ENCODE results near the gene PPP2R2C.

PPP2R2C gene

DNA sequence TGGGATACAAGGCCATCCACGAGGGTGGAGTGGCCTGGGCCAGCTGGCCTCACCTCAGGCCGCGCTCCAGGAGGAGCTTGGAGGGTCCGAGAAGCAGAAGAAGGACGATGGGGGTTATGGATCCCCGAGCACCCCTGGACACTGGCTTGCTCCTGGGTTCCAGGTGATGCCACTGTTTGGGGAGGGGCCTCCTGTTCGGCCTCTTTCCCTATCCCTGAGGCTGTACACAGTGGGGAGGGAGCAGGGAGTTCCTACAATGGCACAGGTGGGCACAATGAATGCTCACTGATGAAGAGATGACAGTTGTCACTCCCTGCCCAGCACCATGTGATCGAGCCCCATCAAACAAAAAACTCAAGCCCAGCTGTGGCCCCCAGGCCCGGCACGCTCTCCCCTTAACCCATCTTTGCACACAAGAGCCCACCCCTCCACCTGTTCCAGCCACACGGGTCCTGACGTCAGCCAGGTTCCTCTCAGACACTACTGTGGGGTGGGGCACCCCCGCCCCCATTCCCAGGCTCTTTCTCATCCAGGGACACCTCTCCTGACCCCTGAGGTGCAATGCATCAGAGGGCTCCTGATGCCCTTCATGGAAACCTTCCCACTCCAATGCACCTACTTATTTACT is 132.5 kb downstream of the PPP2R2C start:
- DNase-seq: no peak

DNA sequence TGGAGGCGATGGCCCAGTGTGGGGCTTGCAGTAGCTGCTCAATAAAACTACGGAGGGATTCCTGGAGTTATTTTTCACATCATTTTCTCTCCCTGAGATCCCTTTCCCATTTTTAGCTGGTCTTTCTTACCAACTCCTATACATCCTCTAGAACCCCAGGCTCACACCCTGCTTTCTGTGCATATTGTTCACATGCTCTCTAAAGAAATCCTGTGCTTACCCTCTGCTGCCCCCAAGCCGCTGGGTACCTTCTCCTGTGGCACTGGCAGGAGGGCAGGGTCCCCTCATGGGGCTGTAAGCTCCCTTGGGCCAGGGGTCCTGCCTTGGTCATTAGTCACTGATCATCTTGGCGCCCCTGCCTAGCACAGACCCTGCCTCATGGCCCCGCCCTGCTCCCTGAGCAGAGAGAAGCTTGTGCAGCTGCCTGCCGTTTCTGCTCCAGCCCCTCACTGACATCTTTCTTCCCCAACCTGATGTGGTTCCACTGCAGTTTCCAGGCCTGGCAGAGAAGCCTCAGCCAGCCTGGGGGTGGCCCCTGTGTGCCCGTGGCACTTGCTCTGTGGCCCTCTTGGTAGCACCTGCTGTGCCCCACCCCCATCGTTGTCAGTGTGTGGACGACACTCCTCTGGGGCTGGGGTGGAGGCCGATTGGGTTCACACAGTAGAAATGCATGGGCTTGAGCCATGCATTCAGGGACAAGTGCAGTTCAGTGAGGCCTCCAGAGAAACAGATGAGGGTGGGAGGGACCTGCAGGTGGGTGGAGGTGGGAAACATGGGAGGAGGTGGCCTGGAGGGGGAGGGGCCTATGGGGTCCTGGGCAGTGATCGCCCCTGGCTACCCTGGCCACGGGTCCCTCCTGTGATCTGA is 133.2 kb downstream of the PPP2R2C start:
- no peak for DNase-seq

DNA sequence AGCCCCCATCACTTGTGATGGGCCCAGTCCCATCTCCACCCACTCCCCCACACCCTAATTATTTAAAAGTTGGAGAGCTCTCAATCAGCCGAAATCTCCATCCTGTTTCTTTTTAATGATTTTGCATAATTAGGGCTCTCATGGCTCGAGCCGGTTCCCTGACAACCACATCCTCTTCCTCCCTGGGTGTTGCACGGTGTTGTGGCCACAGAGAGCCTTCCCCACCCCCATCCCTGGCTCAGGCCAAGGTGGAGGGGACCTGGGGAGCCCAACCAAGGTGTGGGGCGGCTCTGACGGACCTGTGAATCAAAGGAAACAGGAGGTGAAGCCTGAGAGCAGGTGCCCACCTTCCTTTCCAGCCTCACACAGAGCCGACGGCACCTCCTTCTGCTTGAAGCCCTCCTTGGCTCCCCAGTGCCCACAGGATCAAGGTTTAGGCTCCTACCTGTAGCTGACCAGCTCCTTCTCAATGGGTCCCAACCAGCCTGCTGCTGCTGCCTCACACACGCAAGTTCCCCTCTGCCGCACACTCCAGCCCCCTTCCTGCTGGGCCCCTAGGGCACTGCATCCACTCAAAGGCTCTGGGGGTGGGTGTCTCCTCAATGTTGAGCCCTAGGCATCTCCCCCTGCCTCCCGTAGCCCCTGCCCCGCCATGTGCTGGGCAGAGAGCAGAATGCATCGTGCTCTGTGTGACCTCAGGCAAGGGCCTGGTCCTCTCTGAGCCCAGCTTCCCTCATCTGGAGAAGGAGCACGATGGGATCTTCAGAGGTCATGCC is 134.1 kb downstream of the PPP2R2C start:
- DNase-seq: no peak

DNA sequence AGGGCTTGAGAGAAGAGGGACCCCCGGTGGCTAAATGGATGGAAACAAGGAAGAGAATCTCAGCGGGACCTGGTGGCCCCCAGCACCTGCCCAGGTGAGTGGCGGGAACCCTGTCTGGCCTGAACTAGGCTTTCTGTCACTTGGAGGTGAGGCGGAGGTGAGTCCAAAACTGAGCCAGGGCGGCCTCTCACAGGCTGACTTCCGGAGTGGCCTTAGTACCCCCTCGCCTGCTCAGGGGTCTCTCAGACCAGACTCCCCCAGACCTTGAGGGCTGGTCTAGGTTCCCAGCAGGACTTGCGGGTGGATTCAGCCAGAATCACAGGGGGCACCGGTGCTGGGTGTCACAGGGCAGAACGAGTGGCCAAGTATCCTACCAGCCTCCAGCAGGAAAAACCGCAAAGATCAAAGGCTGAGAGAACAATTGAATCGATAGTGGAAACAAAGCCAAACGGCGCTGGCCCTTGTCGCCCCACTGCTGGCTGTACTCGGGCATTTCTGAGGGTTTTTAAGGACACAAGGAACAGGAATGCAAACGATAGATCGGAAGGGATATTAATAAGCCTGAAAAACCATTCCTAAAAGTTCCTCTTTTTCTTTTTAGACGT is 135.0 kb downstream of the PPP2R2C start:
- no peak for DNase-seq

DNA sequence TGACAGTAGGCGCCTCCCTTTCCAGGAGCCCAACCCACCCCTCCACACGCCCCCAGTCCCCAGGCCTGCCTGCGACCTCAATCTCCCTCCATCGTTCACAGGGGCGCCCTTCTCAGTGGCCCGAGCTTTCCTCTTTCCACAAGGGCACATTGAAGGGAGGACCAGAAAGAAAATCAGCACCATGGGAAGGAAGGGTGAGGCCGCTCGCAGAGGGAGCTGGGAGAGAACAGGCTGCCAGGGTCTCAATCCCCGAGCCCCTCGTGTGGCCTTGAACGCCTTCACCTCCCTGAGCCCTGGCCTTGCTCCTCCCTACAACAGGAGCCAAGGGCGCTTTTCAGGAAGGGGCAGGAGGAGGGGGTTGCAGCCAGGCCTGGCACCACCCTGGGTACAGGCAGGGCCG is 136.2 kb downstream of the PPP2R2C start:
- no peak for DNase-seq

DNA sequence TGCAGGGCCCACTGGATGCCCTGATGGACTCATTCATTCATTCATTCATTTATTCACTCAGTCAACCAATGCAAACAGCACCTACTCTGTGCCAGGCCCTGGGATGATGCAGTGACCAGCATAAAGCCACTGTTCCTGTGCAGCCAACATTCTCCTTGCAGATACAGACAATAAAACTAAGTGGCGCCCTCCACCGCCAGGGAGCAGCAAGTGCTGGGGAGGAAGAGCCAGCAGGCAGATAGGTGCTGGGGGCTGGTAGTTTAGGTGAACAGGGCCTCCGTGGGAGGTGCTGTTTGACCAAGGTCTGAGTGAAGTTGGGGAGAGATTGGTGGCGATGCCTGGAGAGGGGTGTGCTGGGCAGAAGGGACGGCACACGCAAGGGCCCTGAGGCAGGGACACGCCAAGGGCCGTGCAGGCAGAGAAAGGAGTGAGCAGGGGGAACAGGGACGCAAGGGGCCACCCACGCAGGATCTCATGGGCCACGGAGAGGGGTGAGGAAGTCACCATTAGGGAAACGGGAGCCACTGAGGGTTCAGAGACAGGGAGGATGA is 137.3 kb downstream of the PPP2R2C start:
- no peak for DNase-seq

DNA sequence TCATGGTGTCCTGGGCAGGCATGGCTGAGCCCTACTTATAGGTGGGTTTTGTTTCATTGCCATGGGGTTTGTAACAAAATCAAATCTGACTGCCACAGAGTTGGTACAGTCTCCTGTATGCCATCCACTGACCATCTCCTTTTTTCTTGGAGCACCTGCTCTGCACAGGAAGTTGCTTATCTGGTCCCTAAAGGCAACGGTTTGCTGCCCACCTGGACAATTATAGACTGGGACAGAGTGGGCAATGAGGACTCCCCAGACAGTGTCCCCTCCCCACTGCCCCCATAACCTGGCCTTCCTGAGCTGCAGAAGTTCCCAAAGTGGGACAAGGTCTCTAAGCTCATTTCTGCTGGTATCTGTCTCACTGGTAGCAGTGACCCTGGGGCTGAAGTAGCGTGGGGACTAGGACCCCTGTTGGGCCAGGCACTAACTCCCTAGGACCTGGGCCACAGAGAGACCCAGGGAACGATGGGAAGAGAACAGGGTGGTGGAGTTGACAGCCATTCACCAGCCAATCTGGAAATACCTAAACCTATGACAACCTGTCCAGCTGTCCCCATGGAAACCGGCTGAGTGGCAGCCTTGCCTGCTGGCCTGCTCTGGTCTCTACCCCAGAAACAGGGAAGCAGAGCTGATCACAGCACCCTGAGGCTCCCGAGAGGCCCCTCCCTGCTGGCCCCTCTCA is 138.1 kb downstream of the PPP2R2C start:
- DNase-seq: no peak

DNA sequence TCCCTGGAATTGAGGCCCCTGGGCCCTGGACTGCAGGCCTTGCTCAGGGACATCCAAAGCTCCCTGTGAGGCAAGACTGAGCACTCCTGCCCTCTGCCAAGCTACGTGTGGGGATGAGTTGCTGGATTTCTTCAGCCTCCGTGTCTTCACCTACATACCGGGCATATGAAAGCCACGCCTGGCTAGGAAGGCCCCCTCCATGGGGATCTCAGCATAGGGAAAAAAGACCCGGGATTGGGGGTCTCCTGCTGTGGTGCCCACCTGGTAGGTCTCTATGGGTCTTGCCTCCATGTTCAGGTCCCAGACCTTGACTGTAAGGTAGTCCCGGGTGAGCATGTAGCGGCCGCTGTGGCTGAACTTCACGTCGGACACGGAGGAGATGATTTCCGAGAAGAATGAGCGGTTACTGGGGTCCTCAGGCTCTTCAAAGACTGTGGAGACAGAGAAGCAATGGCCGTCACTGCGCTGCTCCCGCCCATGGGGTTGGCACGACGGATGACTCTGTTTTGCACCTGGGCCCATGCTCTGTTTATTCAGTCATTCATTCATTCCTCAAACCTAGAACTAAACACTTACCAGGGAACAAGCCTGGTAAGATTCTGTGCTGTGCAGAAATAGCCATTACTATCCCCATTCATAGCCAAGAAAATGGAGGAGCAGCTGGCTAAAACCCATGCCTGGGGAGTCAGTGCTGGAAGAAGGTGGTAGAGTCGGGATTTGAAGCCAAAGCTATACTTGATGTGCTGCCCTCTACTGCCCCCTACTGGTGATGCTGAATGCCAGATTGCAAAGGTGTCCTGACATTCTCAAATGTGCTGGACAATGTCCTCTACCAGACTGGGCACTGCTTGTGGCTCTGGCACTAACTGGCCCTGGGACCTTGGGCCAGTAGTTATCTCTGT is 138.9 kb downstream of the PPP2R2C start:
- no peak for DNase-seq

DNA sequence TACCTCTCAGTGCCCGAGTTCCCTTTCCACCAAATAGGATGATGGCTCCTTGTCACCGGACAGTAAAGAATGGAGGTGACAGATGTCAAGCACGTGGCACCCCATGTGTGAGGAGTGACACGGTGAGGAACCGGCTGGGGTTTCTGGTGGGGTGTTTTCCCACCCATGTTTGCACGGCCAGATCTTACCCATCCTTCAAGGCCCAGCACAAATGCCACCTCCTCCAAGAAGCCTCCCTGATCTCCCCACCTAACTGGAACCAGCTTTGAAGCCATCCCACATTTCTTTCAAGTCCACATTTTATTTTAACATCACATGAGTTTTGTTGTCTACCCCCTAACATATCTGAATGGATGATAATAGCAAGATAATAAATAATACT is 139.8 kb downstream of the PPP2R2C start:
- no peak for DNase-seq

DNA sequence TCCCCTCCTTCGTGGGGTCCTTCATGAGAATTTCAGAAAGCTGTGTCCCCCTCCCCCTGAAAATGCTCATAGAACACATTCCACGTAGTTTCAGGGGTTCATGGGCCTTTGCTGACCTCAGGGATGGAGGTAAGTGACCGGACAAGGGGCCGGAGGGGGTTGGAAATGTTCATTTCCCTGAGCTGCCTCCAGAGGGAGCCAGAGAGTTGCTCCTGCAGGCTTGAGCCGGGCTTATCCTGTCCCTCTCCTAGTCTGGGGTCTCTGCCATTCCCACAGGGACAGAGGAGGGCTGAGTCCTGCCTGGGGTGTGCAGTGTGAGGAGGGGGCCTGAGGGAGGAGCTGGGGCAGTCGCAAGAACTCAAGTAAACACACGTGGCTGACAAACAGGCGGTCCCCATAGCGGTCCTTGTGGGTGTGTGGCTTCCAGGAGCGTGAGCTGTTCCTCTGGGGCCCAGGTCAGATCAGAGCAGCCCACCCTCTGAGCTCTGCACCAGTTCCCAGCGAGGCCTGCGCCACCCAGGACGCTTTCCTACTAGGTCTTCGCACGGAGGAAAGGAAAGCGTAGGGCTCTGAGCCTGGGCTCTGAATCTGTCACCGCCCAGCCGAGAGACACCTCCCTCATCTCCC is 140.3 kb downstream of the PPP2R2C start:
- peak; percentile 27 for DNase-seq

DNA sequence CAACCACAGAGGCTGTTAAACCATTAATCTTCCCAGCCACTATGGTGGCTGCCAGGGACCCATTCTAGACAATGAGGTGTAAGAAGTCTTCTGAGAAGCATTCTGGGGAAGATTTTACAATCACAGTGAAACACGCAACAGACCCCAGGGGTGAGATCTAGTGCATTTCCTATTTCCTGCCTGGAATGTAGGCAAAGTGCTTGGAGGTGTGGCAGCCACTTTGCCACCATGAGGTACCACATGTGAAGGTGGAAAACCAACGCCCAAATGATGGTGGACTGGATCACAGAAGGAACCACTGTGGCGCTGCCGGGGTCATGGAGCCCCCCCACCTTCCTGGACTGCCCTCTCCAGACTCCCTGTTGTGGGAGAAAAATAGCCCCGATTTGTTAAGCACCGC is 140.9 kb downstream of the PPP2R2C start:
- no peak for DNase-seq

DNA sequence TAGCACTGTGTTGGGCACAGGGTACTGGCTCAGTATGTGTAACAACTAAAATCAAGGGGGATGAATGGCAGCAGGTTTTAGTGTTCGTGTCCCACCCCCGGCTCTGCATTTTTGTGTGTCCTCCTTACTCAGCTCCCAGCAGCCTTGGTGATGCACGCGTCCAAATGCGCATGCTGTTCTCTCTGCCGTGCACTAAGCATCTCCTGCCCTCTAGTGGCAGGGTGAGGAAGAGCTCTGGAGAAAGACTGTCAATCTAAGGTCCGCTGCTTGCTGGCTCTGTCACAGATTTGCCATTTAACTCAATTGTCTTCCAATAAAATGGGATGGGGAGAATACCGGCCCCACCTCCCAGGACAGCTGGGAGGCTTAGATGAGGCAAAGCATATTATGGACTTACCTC is 141.4 kb downstream of the PPP2R2C start:
- peak; percentile 5 for DNase-seq

DNA sequence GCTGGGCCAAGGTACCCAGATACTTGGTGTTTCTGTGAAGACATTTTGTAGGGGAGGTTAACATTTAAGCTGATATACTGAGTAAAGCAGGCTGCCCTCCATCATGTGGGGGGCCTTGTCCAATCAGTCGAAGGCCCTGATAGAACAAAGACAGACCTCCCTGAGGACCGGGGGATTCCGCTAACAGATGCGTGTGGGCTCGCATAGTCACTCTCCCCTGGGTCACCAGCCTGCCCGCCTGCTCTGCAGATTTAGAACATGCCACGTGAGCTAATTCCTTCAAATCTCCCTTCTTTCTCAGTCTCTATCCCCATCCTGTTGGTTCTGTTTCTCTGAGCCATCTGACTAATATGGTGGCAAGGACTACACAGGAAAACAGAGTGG is 142.0 kb downstream of the PPP2R2C start:
- no peak for DNase-seq

DNA sequence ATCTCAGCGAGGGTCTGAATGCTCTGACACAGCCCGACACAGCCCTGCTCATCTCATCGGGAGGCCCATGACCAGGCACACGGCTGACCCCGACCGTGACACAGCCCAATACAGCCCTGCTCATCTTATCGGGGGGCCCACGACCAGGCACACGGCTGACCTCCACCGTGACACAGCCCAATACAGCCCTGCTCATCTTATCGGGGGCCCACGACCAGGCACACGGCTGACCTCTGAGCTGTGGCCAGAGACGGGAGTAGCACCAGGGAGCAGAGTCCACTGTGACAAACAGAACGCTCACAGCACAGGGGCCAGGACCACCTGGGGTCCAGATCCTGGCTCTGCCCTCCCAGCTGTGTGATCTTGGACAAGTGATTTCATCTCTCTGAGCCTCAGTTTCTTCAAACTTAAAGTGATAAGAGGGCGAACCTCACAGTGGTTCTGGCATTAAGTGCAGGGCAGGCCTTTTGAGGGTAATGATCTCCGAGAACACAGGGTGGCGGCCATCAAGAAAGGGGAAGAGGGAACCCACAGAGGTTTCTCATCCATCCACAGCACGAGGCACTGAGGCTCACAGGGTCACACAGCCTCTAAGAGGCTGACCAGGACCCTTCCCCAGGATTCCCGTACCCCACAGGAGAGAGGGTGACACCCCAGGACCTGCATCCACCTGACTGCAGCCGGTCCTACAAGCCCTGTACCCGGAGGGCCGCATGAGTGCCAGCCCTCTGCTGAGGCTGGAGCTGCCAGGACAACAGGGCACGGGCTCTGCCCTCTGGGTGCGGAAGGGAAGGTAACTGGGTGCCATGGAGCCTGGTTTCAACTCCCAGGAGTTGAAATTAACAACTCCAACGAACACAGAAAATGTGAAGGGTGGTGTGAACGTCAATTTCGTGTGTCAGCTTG is 142.7 kb downstream of the PPP2R2C start:
- no peak for DNase-seq

DNA sequence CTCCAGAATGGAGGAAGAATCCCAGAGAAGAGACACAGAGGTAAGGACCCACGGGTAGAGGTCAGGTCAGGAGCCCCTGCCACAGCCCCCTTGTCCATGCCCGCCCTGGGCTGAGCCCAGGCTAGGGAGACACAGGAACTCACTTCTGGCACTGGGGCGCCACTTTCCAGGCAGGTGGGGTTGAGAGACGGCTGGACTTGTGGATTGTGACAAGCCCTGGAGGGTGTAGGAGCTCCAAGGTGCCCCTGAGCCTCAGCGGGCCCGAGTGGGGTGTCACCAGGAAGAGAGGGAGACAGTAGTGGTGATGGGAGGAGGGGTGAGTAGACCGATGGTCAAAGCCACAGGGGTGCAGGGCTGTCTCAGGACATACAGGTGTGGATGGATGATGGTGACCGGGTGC is 143.9 kb downstream of the PPP2R2C start:
- no peak for DNase-seq

DNA sequence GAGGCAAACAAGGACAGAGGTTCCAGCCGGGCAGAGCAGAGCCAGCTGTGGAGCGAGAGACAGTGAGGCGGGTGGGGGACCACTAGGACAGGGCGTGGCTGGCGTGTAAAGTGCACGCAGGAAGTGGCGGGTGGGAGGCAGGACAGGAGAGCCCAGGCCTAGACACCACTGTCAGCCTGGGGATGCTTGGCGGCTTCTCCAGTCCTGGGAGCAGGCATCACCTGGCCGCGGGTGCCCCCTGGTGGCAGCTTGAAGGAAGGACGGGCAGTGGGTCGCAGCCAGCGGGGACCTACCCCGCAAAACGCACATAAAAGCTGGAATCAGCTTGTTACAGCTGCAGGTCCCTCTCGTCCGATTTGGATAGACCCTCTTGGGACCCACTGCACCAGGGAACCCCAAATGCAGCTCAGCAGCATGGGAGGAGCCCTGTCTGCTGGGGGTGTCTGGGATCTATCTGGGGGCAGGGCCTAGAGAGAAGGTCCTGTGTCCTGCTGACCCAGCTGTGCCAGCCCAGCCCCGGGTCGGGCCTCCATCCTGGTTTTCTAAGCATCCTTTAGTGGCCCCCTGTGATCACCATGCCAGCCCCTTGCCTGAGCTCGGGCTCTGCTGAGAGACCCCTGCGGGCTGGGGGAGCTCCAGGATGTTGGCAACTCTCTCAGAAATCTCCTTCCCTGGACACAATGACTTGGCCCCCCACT is 145.0 kb downstream of the PPP2R2C start:
- DNase-seq: peak; percentile 46

DNA sequence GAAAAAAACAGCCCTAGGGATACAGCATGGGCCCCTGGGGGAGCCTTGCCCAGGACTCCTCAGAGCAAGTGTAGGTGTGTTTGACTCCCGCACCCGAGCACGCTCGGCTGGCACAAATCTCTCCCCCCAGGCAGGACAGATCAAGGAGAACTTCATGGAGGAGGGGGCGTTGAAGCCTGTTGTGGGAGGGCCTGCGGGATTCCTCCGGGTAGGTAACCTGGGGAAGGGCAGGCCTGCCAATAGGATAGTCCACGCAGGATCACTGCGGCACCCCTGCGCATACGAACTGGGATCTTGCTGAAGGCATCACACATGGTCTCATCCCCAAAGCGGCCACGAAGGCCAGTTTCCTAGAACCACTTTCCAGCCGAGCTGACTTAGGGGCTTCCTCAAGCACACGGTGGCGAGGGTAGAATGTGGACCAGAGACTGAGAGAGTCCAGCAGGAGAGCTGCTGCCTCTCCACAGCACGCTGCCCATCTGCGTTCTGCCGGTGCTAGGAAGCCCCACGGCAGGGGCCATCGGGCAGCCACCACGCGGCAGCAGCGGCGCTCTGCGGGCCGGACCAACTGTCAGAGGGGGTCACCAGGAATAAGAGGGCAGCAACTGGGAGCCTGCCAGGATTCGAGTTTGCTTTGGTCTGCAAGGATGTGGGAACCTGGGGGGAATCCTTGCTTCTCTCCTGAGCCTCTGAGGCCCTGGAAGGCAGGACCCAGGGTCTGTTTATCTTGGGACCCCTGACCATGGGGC is 145.9 kb downstream of the PPP2R2C start:
- no peak for DNase-seq

DNA sequence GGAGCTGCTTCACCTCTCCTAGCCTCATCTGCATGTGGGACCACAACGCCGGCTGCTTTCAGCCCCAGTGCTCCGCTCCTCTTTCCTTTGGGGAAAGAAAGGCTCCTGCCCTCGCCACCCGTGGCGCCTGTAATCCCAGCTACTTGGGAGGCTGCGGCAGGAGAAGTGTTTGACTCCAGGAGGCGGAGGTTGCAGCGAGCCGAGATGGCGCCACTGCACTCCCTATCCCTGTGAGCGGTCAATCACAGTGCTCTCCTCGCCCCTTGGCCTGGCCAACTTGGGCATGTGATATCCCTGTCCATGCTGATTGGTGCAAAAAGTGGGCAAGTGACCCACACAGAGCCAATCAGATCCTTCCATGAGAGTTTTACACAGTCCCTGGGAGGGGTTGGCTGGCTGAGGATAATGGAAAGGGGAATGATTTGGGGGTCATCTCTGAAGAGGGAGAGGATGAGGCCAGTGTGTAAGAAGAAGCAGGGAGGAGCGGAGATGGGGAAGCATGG is 146.6 kb downstream of the PPP2R2C start:
- DNase-seq: no peak
